WTC11 (cell line): ENCODE data around the gene ALDOC. TPM values are rescaled to one million over a fixed set of nuclear protein-coding genes. Genes with fewer than 3 reads are reported as not detected.

ENCODE experiments used
- ATAC-seq: fragments of 200-7000 bp; cut with Tn5 transposase; 2 replicates; pipeline ENCODE4 v1.10.0; 2021; ENCODE audit warnings: mild to moderate bottlenecking, moderate library complexity
- CTCF ChIA-PET: fragments of 300-600 bp; sonication (Branson Sonifier 250); formaldehyde crosslinking; loops from one replicate; lab custom pipeline; 2021; ENCODE audit warnings: antibody characterized with exemption; lab: Charles Lee
- POLR2A ChIA-PET: fragments of 350-600 bp; sonication (Branson Sonifier 250); formaldehyde crosslinking; loops from one replicate; lab custom pipeline; 2021; ENCODE audit warnings: antibody characterized with exemption; lab: Charles Lee
- DNase-seq: peaks from one replicate; pipeline ENCODE4 v3.0.0; 2021; ENCODE audit warnings: low spot score
- H3K27ac Mint-ChIP-seq: 2 replicates; pipeline ENCODE4 v1.8.0; 2021; ENCODE audit warnings: mixed read lengths
- H3K27me3 Mint-ChIP-seq: 2 replicates; pipeline ENCODE4 v1.8.0; 2021; ENCODE audit warnings: low read depth, mild to moderate bottlenecking, moderate library complexity, mixed read lengths
- H3K36me3 Mint-ChIP-seq: 2 replicates; pipeline ENCODE4 v1.8.0; 2021; ENCODE audit warnings: mixed read lengths
- H3K4me1 Mint-ChIP-seq: 2 replicates; pipeline ENCODE4 v1.8.0; 2022; ENCODE audit warnings: mixed read lengths
- H3K4me3 Mint-ChIP-seq: 2 replicates; pipeline ENCODE4 v1.8.0; 2021; ENCODE audit warnings: mild to moderate bottlenecking, moderate library complexity, mixed read lengths
- H3K9me3 Mint-ChIP-seq: 2 replicates; pipeline ENCODE4 v1.8.0; 2021; ENCODE audit warnings: mixed read lengths
- AR ChIP-seq: fragments of 250-450 bp; sonication (Bioruptor Pico); IDR thresholded peaks from 2 replicates; pipeline ENCODE4 v1.9.0; 2021; ENCODE audit warnings: mild to moderate bottlenecking
- ATF3 ChIP-seq: sonication (generic); formaldehyde crosslinking; conservative IDR thresholded peaks from 2 replicates; pipeline ENCODE4 v1.8.1; 2022; ENCODE audit warnings: mild to moderate bottlenecking, missing genetic modification reagents
- HMGA2 ChIP-seq: fragments of 250-450 bp; sonication (Bioruptor Pico); IDR thresholded peaks from 2 replicates; pipeline ENCODE4 v1.4.0; 2021; ENCODE audit warnings: mild to moderate bottlenecking, moderate library complexity
- MXD4 ChIP-seq: fragments of 250-450 bp; sonication (Bioruptor Pico); IDR thresholded peaks from 2 replicates; pipeline ENCODE4 v1.8.0; 2021; ENCODE audit warnings: mild to moderate bottlenecking, moderate library complexity, borderline replicate concordance
- NFYB ChIP-seq: sonication (generic); formaldehyde crosslinking; conservative IDR thresholded peaks from 2 replicates; pipeline ENCODE4 v1.8.0; 2022; ENCODE audit warnings: low read depth, missing genetic modification reagents
- TCF7 ChIP-seq: sonication (generic); formaldehyde crosslinking; IDR thresholded peaks from 2 replicates; pipeline ENCODE4 v1.8.0; 2022; ENCODE audit warnings: mild to moderate bottlenecking, low read depth, missing genetic modification reagents, moderate library complexity
- TP53 ChIP-seq: sonication (generic); formaldehyde crosslinking; IDR thresholded peaks from 2 replicates; pipeline ENCODE4 v1.8.1; 2023; ENCODE audit warnings: mild to moderate bottlenecking, missing genetic modification reagents
- ZNF121 ChIP-seq: sonication (generic); formaldehyde crosslinking; IDR thresholded peaks from 2 replicates; pipeline ENCODE4 v1.8.0; 2023; ENCODE audit warnings: missing genetic modification reagents
- ZNF219 ChIP-seq: sonication (generic); formaldehyde crosslinking; IDR thresholded peaks from 2 replicates; pipeline ENCODE4 v1.8.0; 2023; ENCODE audit warnings: missing genetic modification reagents, mild to moderate bottlenecking, borderline replicate concordance
- ZNF263 ChIP-seq: sonication (generic); formaldehyde crosslinking; IDR thresholded peaks from 2 replicates; pipeline ENCODE4 v1.8.1; 2022; ENCODE audit warnings: low read depth, mild to moderate bottlenecking, moderate library complexity, missing genetic modification reagents
- total RNA-seq: library from RNA; stranded (reverse); gene quantifications from 3 replicates; pipeline ENCODE4 v1.2.3, GENCODE V29; 2021
- TF ChIP-seq, protein P1 (sequence below): fragments of 250-450 bp; sonication (Bioruptor Pico); IDR thresholded peaks from 2 replicates; pipeline ENCODE4 v1.8.0; 2021; ENCODE audit warnings: mild to moderate bottlenecking
- TF ChIP-seq, protein P2 (sequence below): sonication (generic); formaldehyde crosslinking; IDR thresholded peaks from 2 replicates; pipeline ENCODE4 v1.8.1; 2023; ENCODE audit warnings: mild to moderate bottlenecking, missing genetic modification reagents
- TF ChIP-seq, protein P3 (sequence below): sonication (generic); formaldehyde crosslinking; IDR thresholded peaks from 2 replicates; pipeline ENCODE4 v1.8.1; 2023; ENCODE audit warnings: mild to moderate bottlenecking, missing genetic modification reagents, moderate library complexity

ALDOC gene
- total RNA-seq, 1 experiment from 2014 or later, result 73.5 TPM

- no peak for DNase-seq
- CTCF ChIA-PET, result interaction anchor here (0.7 kb wide), 2 partner anchors 13 to 21 kb away, joined by 3 to 4 read pairs; no protein-coding TSS in a partner anchor
Measured at GRCh38 chr17:28528327-28529012, 48.2 kb downstream of the ALDOC start.

DNA sequence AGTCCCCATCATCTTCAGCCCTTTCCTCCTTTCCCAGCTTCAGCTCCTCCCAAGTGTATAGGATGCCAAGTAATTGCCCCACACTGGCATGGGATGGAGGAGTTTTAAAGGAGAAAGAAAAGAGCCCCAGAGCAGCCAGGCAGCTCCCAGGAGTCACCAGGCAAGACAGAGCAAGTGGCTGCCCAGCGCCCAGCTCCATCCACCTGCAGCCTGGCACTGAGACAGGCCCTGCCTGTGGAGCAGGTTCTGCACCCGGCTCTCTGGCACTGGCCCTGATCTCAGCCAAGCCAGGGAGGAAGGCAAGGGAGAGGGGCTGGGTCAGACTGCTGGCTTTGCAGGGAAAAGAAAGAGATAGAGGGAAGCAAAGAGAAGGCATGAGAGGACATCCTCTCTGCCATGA lies 48.8 kb downstream of the ALDOC start:
- Mint-ChIP-seq H3K27ac (no peak overlapping the region), H3K36me3 (no peaks in the 10 kb centered on the region), H3K4me3 (no peak overlapping the region), H3K9me3 (no peaks in the 10 kb centered on the region), H3K4me1 (no peaks in the 10 kb centered on the region), H3K27me3 (no peaks in the 10 kb centered on the region)
- TF ChIP-seq, protein P1, sequence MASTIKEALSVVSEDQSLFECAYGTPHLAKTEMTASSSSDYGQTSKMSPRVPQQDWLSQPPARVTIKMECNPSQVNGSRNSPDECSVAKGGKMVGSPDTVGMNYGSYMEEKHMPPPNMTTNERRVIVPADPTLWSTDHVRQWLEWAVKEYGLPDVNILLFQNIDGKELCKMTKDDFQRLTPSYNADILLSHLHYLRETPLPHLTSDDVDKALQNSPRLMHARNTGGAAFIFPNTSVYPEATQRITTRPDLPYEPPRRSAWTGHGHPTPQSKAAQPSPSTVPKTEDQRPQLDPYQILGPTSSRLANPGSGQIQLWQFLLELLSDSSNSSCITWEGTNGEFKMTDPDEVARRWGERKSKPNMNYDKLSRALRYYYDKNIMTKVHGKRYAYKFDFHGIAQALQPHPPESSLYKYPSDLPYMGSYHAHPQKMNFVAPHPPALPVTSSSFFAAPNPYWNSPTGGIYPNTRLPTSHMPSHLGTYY (CRISPR knock-in tag), result no peak
- TF ChIP-seq ZNF121 (CRISPR knock-in tag) (no peak), TP53 (CRISPR knock-in tag) (no peak)
- TF ChIP-seq, protein P2, sequence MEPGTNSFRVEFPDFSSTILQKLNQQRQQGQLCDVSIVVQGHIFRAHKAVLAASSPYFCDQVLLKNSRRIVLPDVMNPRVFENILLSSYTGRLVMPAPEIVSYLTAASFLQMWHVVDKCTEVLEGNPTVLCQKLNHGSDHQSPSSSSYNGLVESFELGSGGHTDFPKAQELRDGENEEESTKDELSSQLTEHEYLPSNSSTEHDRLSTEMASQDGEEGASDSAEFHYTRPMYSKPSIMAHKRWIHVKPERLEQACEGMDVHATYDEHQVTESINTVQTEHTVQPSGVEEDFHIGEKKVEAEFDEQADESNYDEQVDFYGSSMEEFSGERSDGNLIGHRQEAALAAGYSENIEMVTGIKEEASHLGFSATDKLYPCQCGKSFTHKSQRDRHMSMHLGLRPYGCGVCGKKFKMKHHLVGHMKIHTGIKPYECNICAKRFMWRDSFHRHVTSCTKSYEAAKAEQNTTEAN (CRISPR knock-in tag), result no peak
- DNase-seq (no peak), ATAC-seq (no peak)
- ChIA-PET CTCF (no interaction called here), POLR2A (no interaction called here)

More at GRCh38 chr17:28528327-28529012, 48.2 kb downstream of the ALDOC start:
- Mint-ChIP-seq H3K9me3 (no peaks in the 10 kb centered on the region), H3K36me3 (no peaks in the 10 kb centered on the region), H3K27ac (no peak overlapping the region), H3K4me3 (no peak overlapping the region), H3K4me1 (no peaks in the 10 kb centered on the region), H3K27me3 (no peaks in the 10 kb centered on the region)
- POLR2A ChIA-PET, result no interaction called here
- TF ChIP-seq ZNF263 (CRISPR knock-in tag) (no peak), NFYB (CRISPR knock-in tag) (no peak), MXD4 (CRISPR knock-in tag) (no peak), ATF3 (CRISPR knock-in tag) (no peak), HMGA2 (CRISPR knock-in tag) (no peak)
- TF ChIP-seq, protein P3, sequence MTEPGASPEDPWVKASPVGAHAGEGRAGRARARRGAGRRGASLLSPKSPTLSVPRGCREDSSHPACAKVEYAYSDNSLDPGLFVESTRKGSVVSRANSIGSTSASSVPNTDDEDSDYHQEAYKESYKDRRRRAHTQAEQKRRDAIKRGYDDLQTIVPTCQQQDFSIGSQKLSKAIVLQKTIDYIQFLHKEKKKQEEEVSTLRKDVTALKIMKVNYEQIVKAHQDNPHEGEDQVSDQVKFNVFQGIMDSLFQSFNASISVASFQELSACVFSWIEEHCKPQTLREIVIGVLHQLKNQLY (CRISPR knock-in tag), result no peak
- ATAC-seq, result no peak

DNA sequence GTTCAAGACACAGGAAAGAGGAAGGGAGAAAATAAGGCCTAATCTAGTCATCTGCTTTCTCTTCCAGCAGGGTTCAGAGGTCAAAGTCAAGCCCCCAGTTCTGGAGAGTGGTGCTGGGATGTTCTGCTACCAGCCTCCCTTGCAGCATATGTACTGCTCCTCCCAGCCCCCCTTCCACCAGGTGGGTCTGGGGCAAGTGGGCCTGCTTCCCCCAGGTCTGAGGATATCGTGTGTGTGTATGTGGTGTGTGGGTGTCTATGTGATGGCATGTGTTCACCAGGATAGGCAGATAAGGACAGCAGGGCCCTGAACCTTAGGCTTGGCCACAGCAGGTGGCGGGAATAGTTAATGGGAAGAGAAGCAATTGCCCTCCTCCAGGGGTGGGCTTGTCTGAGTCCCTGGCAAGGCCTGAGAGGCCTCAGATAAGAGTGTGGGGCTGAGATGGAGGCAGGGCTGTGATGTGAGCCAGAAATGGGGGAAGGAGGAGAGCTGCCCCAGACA lies 49.5 kb downstream of the ALDOC start:
- no peaks in the 10 kb centered on the region for H3K27me3 Mint-ChIP-seq
- no peak overlapping the region for H3K4me3 Mint-ChIP-seq
- DNase-seq (no peak), ATAC-seq (no peak)
- H3K36me3 Mint-ChIP-seq, result no peaks in the 10 kb centered on the region
- no peaks in the 10 kb centered on the region for H3K4me1 Mint-ChIP-seq
- no peak overlapping the region for H3K27ac Mint-ChIP-seq
- TF ChIP-seq, protein P1 (CRISPR knock-in tag), result no peak
- no peak for TF ChIP-seq ZNF219
- TF ChIP-seq NFYB (CRISPR knock-in tag), result no peak
- no peak for TF ChIP-seq AR (CRISPR knock-in tag)
- no peak for TF ChIP-seq TCF7 (CRISPR knock-in tag)
- H3K9me3 Mint-ChIP-seq, result no peaks in the 10 kb centered on the region
- CTCF ChIA-PET, result no interaction called here
- POLR2A ChIA-PET, result no interaction called here
